HL-60 (cell line): ENCODE results near the gene GSK3A.
A peak's percentile ranks its signal among the peaks of the same experiment; 100 is the strongest.

Experiments
- DNase-seq, 2 experiments: peaks; one replicate each; pipeline ENCODE4 v3.0.0-alpha.2; 2010 to 2020; ENCODE audit warnings: low read depth in 1 of 2, low spot score in 1 of 2
- H3K27ac ChIP-seq: fragments of 250-450 bp; sonication (Bioruptor Pico); replicated peaks from 2 replicates; pipeline ENCODE4 v1.5.1; 2020; ENCODE audit warnings: mild to moderate bottlenecking, moderate library complexity
- H3K27me3 ChIP-seq: fragments of 250-450 bp; sonication (Bioruptor Pico); 2 replicates; pipeline ENCODE4 v1.5.1; 2021; ENCODE audit warnings: mild to moderate bottlenecking, moderate library complexity; ENCODE audit not compliant: insufficient read depth, poor library complexity, severe bottlenecking
- H3K4me3 ChIP-seq: replicated peaks from 2 replicates; pipeline ENCODE4 v1.5.1; 2011; ENCODE audit warnings: mild to moderate bottlenecking, control low read depth, low read length; ENCODE audit not compliant: insufficient read depth
- GABPA ChIP-seq: IDR thresholded peaks from 2 replicates; pipeline ENCODE4 v1.6.1; 2012; ENCODE audit warnings: low read depth
- SPI1 ChIP-seq: IDR thresholded peaks from 2 replicates; pipeline ENCODE4 v1.6.1; 2012; ENCODE audit warnings: low read depth, mild to moderate bottlenecking, borderline replicate concordance
- TF ChIP-seq, protein P1 (sequence below): IDR thresholded peaks from one replicate; pipeline ENCODE4 v1.5.1; 2011; ENCODE audit warnings: low read length, control low read depth, inconsistent platforms; ENCODE audit not compliant: insufficient read depth

Gene GSK3A

DNA sequence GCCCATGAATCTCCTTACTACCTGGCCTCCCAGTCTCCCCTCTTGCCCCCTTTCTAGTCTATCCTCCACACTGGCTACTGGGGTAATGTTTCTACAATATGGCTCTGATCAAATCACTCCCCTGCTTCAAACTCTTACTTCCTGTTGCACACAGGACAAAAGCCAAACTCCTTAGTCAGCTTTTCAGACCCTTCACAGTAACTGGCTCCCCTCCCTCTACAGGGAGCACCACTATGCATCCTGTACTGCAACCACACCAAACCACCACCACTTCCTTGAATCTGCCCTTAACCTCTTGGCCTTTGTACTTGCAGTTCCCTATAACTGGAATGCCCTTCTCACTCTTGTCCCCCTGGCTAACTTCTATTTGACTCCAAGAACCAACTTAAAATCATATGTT lies 57.1 kb downstream of the GSK3A start:
- Histone ChIP-seq H3K4me3 (no peak overlapping the region), H3K27ac (no peak overlapping the region), H3K27me3 (no peaks in the 10 kb centered on the region)
- no peak for TF ChIP-seq GABPA
- no peak for TF ChIP-seq SPI1
- TF ChIP-seq, protein P1, sequence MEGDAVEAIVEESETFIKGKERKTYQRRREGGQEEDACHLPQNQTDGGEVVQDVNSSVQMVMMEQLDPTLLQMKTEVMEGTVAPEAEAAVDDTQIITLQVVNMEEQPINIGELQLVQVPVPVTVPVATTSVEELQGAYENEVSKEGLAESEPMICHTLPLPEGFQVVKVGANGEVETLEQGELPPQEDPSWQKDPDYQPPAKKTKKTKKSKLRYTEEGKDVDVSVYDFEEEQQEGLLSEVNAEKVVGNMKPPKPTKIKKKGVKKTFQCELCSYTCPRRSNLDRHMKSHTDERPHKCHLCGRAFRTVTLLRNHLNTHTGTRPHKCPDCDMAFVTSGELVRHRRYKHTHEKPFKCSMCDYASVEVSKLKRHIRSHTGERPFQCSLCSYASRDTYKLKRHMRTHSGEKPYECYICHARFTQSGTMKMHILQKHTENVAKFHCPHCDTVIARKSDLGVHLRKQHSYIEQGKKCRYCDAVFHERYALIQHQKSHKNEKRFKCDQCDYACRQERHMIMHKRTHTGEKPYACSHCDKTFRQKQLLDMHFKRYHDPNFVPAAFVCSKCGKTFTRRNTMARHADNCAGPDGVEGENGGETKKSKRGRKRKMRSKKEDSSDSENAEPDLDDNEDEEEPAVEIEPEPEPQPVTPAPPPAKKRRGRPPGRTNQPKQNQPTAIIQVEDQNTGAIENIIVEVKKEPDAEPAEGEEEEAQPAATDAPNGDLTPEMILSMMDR: no peak
- peak in 1 of 2 experiments; percentile 43 for DNase-seq

DNA sequence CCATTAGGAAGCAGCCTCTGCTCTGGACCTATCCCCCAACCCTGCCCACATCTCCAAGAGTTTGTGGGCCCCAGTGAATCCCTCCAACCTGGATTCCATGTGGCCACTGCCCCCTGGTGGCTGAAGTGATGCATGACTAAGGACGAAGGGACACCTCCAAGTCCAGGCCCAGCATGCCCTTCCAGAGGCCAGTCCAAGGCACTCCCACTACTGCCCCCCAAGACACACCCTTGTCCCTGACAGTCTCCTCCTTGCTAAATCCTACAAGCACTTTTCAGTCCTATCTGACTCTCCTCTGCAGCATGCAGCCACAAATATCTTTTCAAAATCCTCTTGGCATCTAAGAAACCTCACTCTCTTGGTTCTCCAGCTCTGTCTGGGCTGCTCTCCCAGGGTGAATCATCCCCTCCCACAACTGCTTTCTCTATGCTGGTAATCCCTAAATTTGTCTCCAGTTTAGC lies 58.0 kb downstream of the GSK3A start:
- Histone ChIP-seq H3K4me3 (no peak overlapping the region), H3K27me3 (no peaks in the 10 kb centered on the region), H3K27ac (no peak overlapping the region)
- peak in 1 of 2 experiments; percentile 66 for DNase-seq
- TF ChIP-seq, protein P1: peak; percentile 88
- TF ChIP-seq GABPA: no peak
